GM12892 (cell line): ENCODE results near the gene LRRTM2.

Experiments
- POLR2A ChIP-seq: IDR thresholded peaks from 2 replicates; pipeline ENCODE4 v1.6.1; 2011; ENCODE audit warnings: low read depth, low read length, control low read depth
- POLR2AphosphoS5 ChIP-seq: IDR thresholded peaks from 2 replicates; pipeline ENCODE4 v1.6.1; 2011; ENCODE audit warnings: low read depth, low read length, control low read depth

DNA sequence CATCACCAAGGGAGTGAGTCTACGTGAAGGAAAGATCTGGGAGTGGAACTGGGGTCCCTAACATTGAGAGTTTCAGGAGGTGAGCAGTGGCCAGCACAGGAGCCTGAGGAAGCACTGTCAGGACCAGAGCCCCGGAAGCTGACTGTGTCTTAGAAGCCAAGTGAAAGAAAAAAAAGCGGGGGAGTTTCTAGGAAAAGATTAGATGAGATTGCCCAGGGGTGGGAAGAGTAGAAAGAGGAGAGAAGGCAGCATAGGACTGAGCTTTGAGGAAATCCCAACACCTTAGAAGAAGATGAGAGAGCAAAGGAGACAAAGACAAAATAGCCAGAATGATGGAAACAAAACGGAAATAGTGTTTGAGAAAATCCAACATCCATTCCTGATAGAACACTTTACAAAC is 37.0 kb upstream of the LRRTM2 start:
- TF ChIP-seq POLR2AphosphoS5 = no peak
- TF ChIP-seq POLR2A = no peak
